OCI-LY7 (cell line): ENCODE measurements around the gene MAML3. TPM values are rescaled to one million over a fixed set of nuclear protein-coding genes. Genes with fewer than 3 reads are reported as not detected.

Experiments
- BruUV-seq: library from RNA; stranded (reverse); fragments of 400-500 nt; replicated peaks from 2 replicates; lab custom pipeline; 2021; lab: Mats Ljungman, UMichigan
- CTCF ChIA-PET: fragments of 300-600 bp; sonication (Branson Sonifier 250); formaldehyde crosslinking; loops from one replicate; lab custom pipeline; 2022; ENCODE audit warnings: antibody characterized with exemption; ENCODE audit not compliant: unreplicated experiment; lab: Charles Lee
- POLR2A ChIA-PET: fragments of 300-600 bp; sonication (Branson Sonifier 250); formaldehyde crosslinking; loops from one replicate; lab custom pipeline; 2022; ENCODE audit warnings: antibody characterized with exemption; lab: Charles Lee
- DNase-seq: peaks from one replicate; pipeline ENCODE4 v3.0.0-alpha.2; 2015; ENCODE audit warnings: low spot score
- H2AFZ ChIP-seq: fragments of 200-600 bp; sonication (generic), shearing (Covaris generic); 2 replicates; pipeline ENCODE4 v1.6.1; 2014; ENCODE audit warnings: mild to moderate bottlenecking, antibody characterized with exemption, low read length, moderate library complexity
- H3K27ac ChIP-seq: fragments of 200-600 bp; sonication (generic); 2 replicates; pipeline ENCODE4 v1.5.1; 2014; ENCODE audit warnings: mixed run types, low read depth, mild to moderate bottlenecking, moderate library complexity, low read length, inconsistent platforms; ENCODE audit not compliant: poor library complexity, severe bottlenecking
- H3K36me3 ChIP-seq: fragments of 200-600 bp; sonication (generic); 2 replicates; pipeline ENCODE4 v1.6.1; 2014; ENCODE audit warnings: mild to moderate bottlenecking, antibody characterized with exemption, low read length, moderate library complexity, mixed read lengths; ENCODE audit not compliant: insufficient read depth
- H3K4me1 ChIP-seq: fragments of 200-600 bp; sonication (generic); 2 replicates; pipeline ENCODE4 v1.5.1; 2014; ENCODE audit warnings: mild to moderate bottlenecking, low read length; ENCODE audit not compliant: insufficient read depth, poor library complexity, severe bottlenecking
- H3K4me2 ChIP-seq: fragments of 200-600 bp; sonication (generic); 2 replicates; pipeline ENCODE4 v1.6.1; 2014; ENCODE audit warnings: mild to moderate bottlenecking, low read length
- H3K4me3 ChIP-seq: fragments of 200-600 bp; sonication (generic); 2 replicates; pipeline ENCODE4 v1.5.1; 2014; ENCODE audit warnings: mild to moderate bottlenecking, low read depth, low read length; ENCODE audit not compliant: poor library complexity, severe bottlenecking
- H3K79me2 ChIP-seq: fragments of 200-600 bp; sonication (generic); 2 replicates; pipeline ENCODE4 v1.6.1; 2016; ENCODE audit warnings: low read depth, mild to moderate bottlenecking, low read length, moderate library complexity, mixed read lengths; ENCODE audit not compliant: insufficient read depth
- H3K9me2 ChIP-seq: fragments of 200-600 bp; sonication (generic); 2 replicates; pipeline ENCODE4 v1.6.1; 2016; ENCODE audit warnings: mild to moderate bottlenecking, low read length, mixed read lengths; ENCODE audit not compliant: insufficient read depth
- H3K9me3 ChIP-seq: fragments of 200-600 bp; sonication (generic); 2 replicates; pipeline ENCODE4 v1.6.1; 2014; ENCODE audit warnings: mild to moderate bottlenecking, mixed run types, low read length, mixed read lengths
- H4K20me1 ChIP-seq: fragments of 200-600 bp; sonication (generic); 2 replicates; pipeline ENCODE4 v1.6.1; 2014; ENCODE audit warnings: mild to moderate bottlenecking, antibody characterized with exemption, low read length, moderate library complexity, mixed read lengths; ENCODE audit not compliant: insufficient read depth
- EZH2phosphoT487 ChIP-seq: fragments of 200-600 bp; sonication (generic); IDR thresholded peaks from 2 replicates; pipeline ENCODE4 v1.6.1; 2018; ENCODE audit warnings: low read depth, borderline replicate concordance, mild to moderate bottlenecking, mixed run types, antibody characterized with exemption, low read length, moderate library complexity, mixed read lengths
- intact Hi-C: fragments of 100-400 bp; cut with micrococcal nuclease; formaldehyde crosslinking; loops from one replicate; pipeline ENCODE4 v1.10.0; 2022; ENCODE audit not compliant: unreplicated experiment
- total RNA-seq, 2 experiments: library from RNA; depleted of rRNA in 1 of 2; stranded (reverse); fragments of >200 nt in 1 of 2; shearing (Covaris generic) in 1 of 2; gene quantifications; 2 replicates each; pipeline ENCODE4 v1.2.3, GENCODE V29; 2014 to 2022
- TF ChIP-seq, protein P1 (sequence below): fragments of 200-600 bp; sonication (generic); conservative IDR thresholded peaks from 2 replicates; pipeline ENCODE4 v1.5.1; 2014; ENCODE audit warnings: mild to moderate bottlenecking, antibody characterized with exemption, low read length, moderate library complexity, mixed read lengths

The MAML3 gene
- total RNA-seq, 2 experiments from 2014 or later = 0.80 to 1.2 TPM

- CTCF ChIA-PET = no interaction called here
- TF ChIP-seq, protein P1, sequence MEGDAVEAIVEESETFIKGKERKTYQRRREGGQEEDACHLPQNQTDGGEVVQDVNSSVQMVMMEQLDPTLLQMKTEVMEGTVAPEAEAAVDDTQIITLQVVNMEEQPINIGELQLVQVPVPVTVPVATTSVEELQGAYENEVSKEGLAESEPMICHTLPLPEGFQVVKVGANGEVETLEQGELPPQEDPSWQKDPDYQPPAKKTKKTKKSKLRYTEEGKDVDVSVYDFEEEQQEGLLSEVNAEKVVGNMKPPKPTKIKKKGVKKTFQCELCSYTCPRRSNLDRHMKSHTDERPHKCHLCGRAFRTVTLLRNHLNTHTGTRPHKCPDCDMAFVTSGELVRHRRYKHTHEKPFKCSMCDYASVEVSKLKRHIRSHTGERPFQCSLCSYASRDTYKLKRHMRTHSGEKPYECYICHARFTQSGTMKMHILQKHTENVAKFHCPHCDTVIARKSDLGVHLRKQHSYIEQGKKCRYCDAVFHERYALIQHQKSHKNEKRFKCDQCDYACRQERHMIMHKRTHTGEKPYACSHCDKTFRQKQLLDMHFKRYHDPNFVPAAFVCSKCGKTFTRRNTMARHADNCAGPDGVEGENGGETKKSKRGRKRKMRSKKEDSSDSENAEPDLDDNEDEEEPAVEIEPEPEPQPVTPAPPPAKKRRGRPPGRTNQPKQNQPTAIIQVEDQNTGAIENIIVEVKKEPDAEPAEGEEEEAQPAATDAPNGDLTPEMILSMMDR = no peak
- no peak for TF ChIP-seq EZH2phosphoT487
- no peak for DNase-seq
- Histone ChIP-seq H3K27ac (no peak overlapping the region), H3K9me3 (no peaks in the 10 kb centered on the region), H3K9me2 (no peaks in the 10 kb centered on the region), H3K4me2 (no peak overlapping the region), H3K4me3 (no peak overlapping the region), H3K79me2 (no peaks in the 10 kb centered on the region), H2AFZ (no peak overlapping the region), H3K4me1 (no peaks in the 10 kb centered on the region), H3K36me3 (no peaks in the 10 kb centered on the region), H4K20me1 (no peaks in the 10 kb centered on the region)
- intact Hi-C loops = no loop called here
- POLR2A ChIA-PET = interaction anchor here (1.0 to 1.2 kb wide), 2 partner anchors 10 to 197 kb away, joined by 3 to 5 read pairs; no protein-coding TSS in a partner anchor
- no TSS peak for BruUV-seq
Measured at GRCh38 chr4:140038031-140038533, 115.9 kb downstream of the MAML3 start.

GRCh38 chr4:140037353-140038030, 116.5 kb downstream of the MAML3 start:
- no TSS peak for BruUV-seq
- no peaks in the 10 kb centered on the region for H3K9me2 ChIP-seq
- H2AFZ ChIP-seq = no peak overlapping the region
- no peak for TF ChIP-seq EZH2phosphoT487
- TF ChIP-seq, protein P1 = no peak
- no peaks in the 10 kb centered on the region for H3K9me3 ChIP-seq
- H3K27ac ChIP-seq = no peak overlapping the region
- H3K4me3 ChIP-seq = no peak overlapping the region
- H4K20me1 ChIP-seq = no peaks in the 10 kb centered on the region
- no peaks in the 10 kb centered on the region for H3K36me3 ChIP-seq
- ChIA-PET CTCF (no interaction called here), POLR2A (interaction anchor here (0.5 to 1.2 kb wide), 3 partner anchors 9 to 197 kb away, joined by 3 to 5 read pairs (median 3); no protein-coding TSS in a partner anchor)
- intact Hi-C loops = no loop called here
- H3K4me2 ChIP-seq = no peak overlapping the region
- no peaks in the 10 kb centered on the region for H3K79me2 ChIP-seq
- DNase-seq = no peak
- no peaks in the 10 kb centered on the region for H3K4me1 ChIP-seq

DNA sequence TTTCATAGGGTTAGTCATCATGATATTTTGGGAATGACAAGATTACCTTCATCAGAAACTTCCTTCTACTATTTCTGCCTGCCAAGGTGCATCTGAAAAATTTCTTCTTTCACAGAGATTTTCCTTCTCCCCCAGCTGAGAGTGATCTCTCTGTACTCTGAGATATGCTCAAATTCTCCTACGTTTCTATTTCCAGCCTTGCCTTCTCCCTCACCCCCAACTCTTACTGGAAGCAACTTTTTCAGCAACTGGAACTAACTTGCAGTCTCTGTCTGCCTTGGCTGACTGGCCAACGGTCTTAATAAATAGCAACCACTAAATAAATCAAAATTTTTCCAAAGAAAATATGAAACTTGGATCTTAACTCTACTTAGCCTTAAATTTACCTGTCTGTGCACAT, 122.3 kb downstream of the MAML3 start:
- Histone ChIP-seq H3K27ac (no peak overlapping the region), H3K36me3 (no peaks in the 10 kb centered on the region), H3K79me2 (no peaks in the 10 kb centered on the region), H3K9me3 (no peaks in the 10 kb centered on the region), H3K4me2 (no peak overlapping the region), H3K9me2 (no peaks in the 10 kb centered on the region), H3K4me1 (no peaks in the 10 kb centered on the region), H4K20me1 (no peaks in the 10 kb centered on the region), H3K4me3 (no peak overlapping the region), H2AFZ (no peak overlapping the region)
- DNase-seq = no peak
- POLR2A ChIA-PET = no interaction called here
- CTCF ChIA-PET = no interaction called here
- BruUV-seq = no TSS peak
- TF ChIP-seq, protein P1 = no peak
- TF ChIP-seq EZH2phosphoT487 = no peak
- intact Hi-C loops = no loop called here
